H9 (cell line): ENCODE data around the gene AK4. TPM values are rescaled to one million over a fixed set of nuclear protein-coding genes. Genes with fewer than 3 reads are reported as not detected.
A peak's percentile ranks its signal among the peaks of the same experiment; 100 is the strongest.

Experiments
- DNase-seq: peaks from one replicate; pipeline ENCODE4 v3.0.0-alpha.2; 2017
- H2AFZ ChIP-seq: one replicate; pipeline ENCODE4 v1.6.1; 2013; ENCODE audit warnings: mild to moderate bottlenecking, low read length, control low read depth, moderate library complexity
- H2AK5ac ChIP-seq: 2 replicates; pipeline ENCODE4 v1.6.1; 2013; ENCODE audit warnings: low read length, control low read depth, mixed read lengths; ENCODE audit not compliant: insufficient read length
- H2BK120ac ChIP-seq: one replicate; pipeline ENCODE4 v1.6.1; 2013; ENCODE audit warnings: low read depth, mild to moderate bottlenecking, low read length, control low read depth, inconsistent platforms; ENCODE audit not compliant: poor library complexity, severe bottlenecking
- H2BK12ac ChIP-seq: 2 replicates; pipeline ENCODE4 v1.6.1; 2013; ENCODE audit warnings: low read length, control low read depth, mixed read lengths, low read depth; ENCODE audit not compliant: insufficient read length
- H2BK15ac ChIP-seq: 2 replicates; pipeline ENCODE4 v1.6.1; 2013; ENCODE audit warnings: low read depth, low read length, control low read depth
- H2BK20ac ChIP-seq: one replicate; pipeline ENCODE4 v1.6.1; 2013; ENCODE audit warnings: low read depth, mild to moderate bottlenecking, low read length, control low read depth, inconsistent platforms; ENCODE audit not compliant: poor library complexity, severe bottlenecking
- H2BK5ac ChIP-seq: 2 replicates; pipeline ENCODE4 v1.6.1; 2013; ENCODE audit warnings: low read length, control low read depth, mixed read lengths; ENCODE audit not compliant: insufficient read length
- H3K14ac ChIP-seq: 2 replicates; pipeline ENCODE4 v1.6.1; 2013; ENCODE audit warnings: low read length, control low read depth; ENCODE audit not compliant: insufficient read depth
- H3K18ac ChIP-seq: 2 replicates; pipeline ENCODE4 v1.6.1; 2013; ENCODE audit warnings: low read depth, mild to moderate bottlenecking, mixed read lengths, low read length, control low read depth; ENCODE audit not compliant: insufficient read length
- H3K23ac ChIP-seq: 2 replicates; pipeline ENCODE4 v1.6.1; 2013; ENCODE audit warnings: low read length, control low read depth, mixed read lengths, low read depth; ENCODE audit not compliant: insufficient read length
- H3K23me2 ChIP-seq: 2 replicates; pipeline ENCODE4 v1.6.1; 2013; ENCODE audit warnings: low read depth, mild to moderate bottlenecking, mixed read lengths, low read length, control low read depth; ENCODE audit not compliant: insufficient read length, poor library complexity, severe bottlenecking
- H3K27ac ChIP-seq: 2 replicates; pipeline ENCODE4 v1.5.1; 2013; ENCODE audit warnings: low read length, control low read depth, mixed read lengths, low read depth; ENCODE audit not compliant: insufficient read length
- H3K27me3 ChIP-seq: 2 replicates; pipeline ENCODE4 v1.6.1; 2013; ENCODE audit warnings: low read length, control low read depth, inconsistent platforms; ENCODE audit not compliant: insufficient read depth
- H3K4ac ChIP-seq: 2 replicates; pipeline ENCODE4 v1.6.1; 2013; ENCODE audit warnings: low read depth, mild to moderate bottlenecking, control low read depth, inconsistent platforms, low read length, moderate library complexity
- H3K4me1 ChIP-seq: 2 replicates; pipeline ENCODE4 v1.6.1; 2013; ENCODE audit warnings: low read length, control low read depth, inconsistent platforms; ENCODE audit not compliant: insufficient read depth
- H3K4me2 ChIP-seq: 2 replicates; pipeline ENCODE4 v1.6.1; 2013; ENCODE audit warnings: low read length, control low read depth, mixed read lengths; ENCODE audit not compliant: insufficient read length, insufficient read depth
- H3K56ac ChIP-seq: 2 replicates; pipeline ENCODE4 v1.6.1; 2013; ENCODE audit warnings: low read depth, mild to moderate bottlenecking, mixed read lengths, low read length, control low read depth; ENCODE audit not compliant: insufficient read length
- H3K79me1 ChIP-seq: 2 replicates; pipeline ENCODE4 v1.6.1; 2013; ENCODE audit warnings: low read depth, mild to moderate bottlenecking, moderate library complexity, low read length, control low read depth, inconsistent platforms; ENCODE audit not compliant: insufficient read depth, poor library complexity, severe bottlenecking
- H3K79me2 ChIP-seq: 2 replicates; pipeline ENCODE4 v1.6.1; 2013; ENCODE audit warnings: low read length, control low read depth, inconsistent platforms; ENCODE audit not compliant: insufficient read depth
- H3K9ac ChIP-seq: 2 replicates; pipeline ENCODE4 v1.6.1; 2013; ENCODE audit warnings: low read length, control low read depth, mixed read lengths; ENCODE audit not compliant: insufficient read length; ENCODE audit errors: extremely low read depth
- H3K9me3 ChIP-seq: one replicate; pipeline ENCODE4 v1.6.1; 2013; ENCODE audit warnings: low read depth, low read length, inconsistent platforms; ENCODE audit not compliant: control insufficient read depth
- H3T11ph ChIP-seq: one replicate; pipeline ENCODE4 v1.6.1; 2013; ENCODE audit warnings: mild to moderate bottlenecking, low read length, control low read depth, inconsistent platforms
- H4K20me1 ChIP-seq: one replicate; pipeline ENCODE4 v1.6.1; 2013; ENCODE audit not compliant: control insufficient read depth, insufficient read length, insufficient read depth
- H4K5ac ChIP-seq: 2 replicates; pipeline ENCODE4 v1.6.1; 2013; ENCODE audit warnings: low read depth, mild to moderate bottlenecking, mixed read lengths, low read length, control low read depth; ENCODE audit not compliant: insufficient read length
- H4K8ac ChIP-seq: replicated peaks from 2 replicates; pipeline ENCODE4 v1.6.1; 2013; ENCODE audit warnings: low read length, control low read depth, mixed read lengths, low read depth; ENCODE audit not compliant: insufficient read length
- H4K91ac ChIP-seq: 2 replicates; pipeline ENCODE4 v1.6.1; 2013; ENCODE audit warnings: low read depth, mild to moderate bottlenecking, moderate library complexity, mixed read lengths, low read length, control low read depth; ENCODE audit not compliant: insufficient read length
- H3K27ac Mint-ChIP-seq, 3 experiments: 2 replicates in 2 of 3; 3 replicates in 1 of 3; pipeline ENCODE4 v1.8.0; 2020 to 2021; ENCODE audit warnings: mixed read lengths in 3 of 3, mild to moderate bottlenecking in 1 of 3, moderate library complexity in 1 of 3
- H3K27me3 Mint-ChIP-seq: 2 replicates; pipeline ENCODE4 v1.8.0; 2021; ENCODE audit warnings: low read depth, mild to moderate bottlenecking, moderate library complexity, mixed read lengths
- H3K36me3 Mint-ChIP-seq, 3 experiments: 2 replicates in 2 of 3; 3 replicates in 1 of 3; pipeline ENCODE4 v1.8.0; 2020 to 2021; ENCODE audit warnings: low read depth in 3 of 3, mixed read lengths in 3 of 3; ENCODE audit not compliant: insufficient read depth in 1 of 3
- H3K4me1 Mint-ChIP-seq, 2 experiments: 2 replicates each; pipeline ENCODE4 v1.8.0; 2020; ENCODE audit warnings: mixed read lengths in 2 of 2
- H3K4me3 Mint-ChIP-seq, 2 experiments: 2 replicates in 1 of 2; 3 replicates in 1 of 2; pipeline ENCODE4 v1.8.0; 2020 to 2021; ENCODE audit warnings: mild to moderate bottlenecking in 2 of 2, mixed read lengths in 2 of 2, moderate library complexity in 1 of 2
- H3K9me3 Mint-ChIP-seq, 2 experiments: 2 replicates in 1 of 2; 3 replicates in 1 of 2; pipeline ENCODE4 v1.8.0; 2020; ENCODE audit warnings: mild to moderate bottlenecking in 2 of 2, mixed read lengths in 2 of 2, moderate library complexity in 1 of 2
- WGBS: extraction: QIAGEN DNeasy Blood & Tissue Kit; methylation state at CpG from one replicate; pipeline ENCODE4 v1.1.7; 2013; ENCODE audit warnings: missing lambda C conversion rate, low lambda C conversion rate, mixed read lengths; ENCODE audit not compliant: insufficient read length; ENCODE audit errors: extremely low coverage; 5-methylcytosine and 5-hydroxymethylcytosine counted together
- total RNA-seq: library from RNA; stranded (reverse); gene quantifications from 2 replicates; pipeline ENCODE4 v1.2.1, GENCODE V29; 2021
- TF ChIP-seq, protein P1 (sequence below): fragments of 200-600 bp; sonication (generic); conservative IDR thresholded peaks from 3 replicates; pipeline ENCODE4 v1.8.0; 2021; ENCODE audit warnings: antibody characterized with exemption, mild to moderate bottlenecking

The AK4 gene
- total RNA-seq, 1 experiment from 2014 or later, result 45.6 TPM

DNA sequence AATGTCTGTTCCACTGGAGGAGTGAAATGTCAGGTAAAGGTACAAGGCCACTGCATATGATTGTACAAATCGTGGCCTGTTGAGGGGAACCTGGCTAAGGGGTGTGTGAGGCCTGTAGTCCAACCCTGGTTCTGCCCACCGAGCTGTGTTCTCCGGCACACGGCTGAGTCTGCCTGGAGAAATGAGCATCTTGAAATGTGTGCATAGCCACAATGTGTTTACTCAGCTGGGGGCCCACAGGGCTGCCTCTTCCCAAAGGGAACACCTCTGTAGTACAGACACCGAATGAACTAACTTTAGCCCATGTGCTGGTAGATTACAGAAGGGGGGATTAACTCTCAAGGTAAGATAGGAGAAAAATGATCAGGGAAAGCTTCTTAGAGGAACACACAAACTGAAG, 30.2 kb downstream of the AK4 start:
- H2BK15ac ChIP-seq, result no peak overlapping the region
- no peak overlapping the region for H2BK20ac ChIP-seq
- no peak overlapping the region for H2AK5ac ChIP-seq
- no peak overlapping the region for H4K8ac ChIP-seq
- no peak overlapping the region for H3K14ac ChIP-seq
- WGBS, result no CpG with 5 or more reads among the region's 5 CpGs
- H3K79me1 ChIP-seq, result no peaks in the 10 kb centered on the region
- H3K27ac ChIP-seq, result no peak overlapping the region
- no peak overlapping the region for H3K4me2 ChIP-seq
- no peaks in the 10 kb centered on the region for H3K23me2 ChIP-seq
- H3K4me1 ChIP-seq, result peaks cover 22% of the 10 kb centered on the region
- Mint-ChIP-seq H3K36me3 (0 out of 7 replicates have a peak, but pooled peaks cover 0 to 2% (median 0%) of the 10 kb centered on the region in 3 experiments), H3K27ac (peak overlapping the region in 1 of 3 experiments; percentile 89; a peak in 2 of 7 replicates), H3K4me1 (peaks cover 46 to 51% of the 10 kb centered on the region in 2 experiments), H3K9me3 (no peaks in the 10 kb centered on the region), H3K4me3 (no peak overlapping the region), H3K27me3 (no peaks in the 10 kb centered on the region)
- H4K20me1 ChIP-seq, result no peaks in the 10 kb centered on the region
- H3K79me2 ChIP-seq, result peaks cover 52% of the 10 kb centered on the region; the same call in 1 of the 2 replicates
- H2AFZ ChIP-seq, result no peak overlapping the region
- no peak overlapping the region for H4K5ac ChIP-seq
- no peak overlapping the region for H3K9ac ChIP-seq
- no peak overlapping the region for H3T11ph ChIP-seq
- TF ChIP-seq, protein P1, sequence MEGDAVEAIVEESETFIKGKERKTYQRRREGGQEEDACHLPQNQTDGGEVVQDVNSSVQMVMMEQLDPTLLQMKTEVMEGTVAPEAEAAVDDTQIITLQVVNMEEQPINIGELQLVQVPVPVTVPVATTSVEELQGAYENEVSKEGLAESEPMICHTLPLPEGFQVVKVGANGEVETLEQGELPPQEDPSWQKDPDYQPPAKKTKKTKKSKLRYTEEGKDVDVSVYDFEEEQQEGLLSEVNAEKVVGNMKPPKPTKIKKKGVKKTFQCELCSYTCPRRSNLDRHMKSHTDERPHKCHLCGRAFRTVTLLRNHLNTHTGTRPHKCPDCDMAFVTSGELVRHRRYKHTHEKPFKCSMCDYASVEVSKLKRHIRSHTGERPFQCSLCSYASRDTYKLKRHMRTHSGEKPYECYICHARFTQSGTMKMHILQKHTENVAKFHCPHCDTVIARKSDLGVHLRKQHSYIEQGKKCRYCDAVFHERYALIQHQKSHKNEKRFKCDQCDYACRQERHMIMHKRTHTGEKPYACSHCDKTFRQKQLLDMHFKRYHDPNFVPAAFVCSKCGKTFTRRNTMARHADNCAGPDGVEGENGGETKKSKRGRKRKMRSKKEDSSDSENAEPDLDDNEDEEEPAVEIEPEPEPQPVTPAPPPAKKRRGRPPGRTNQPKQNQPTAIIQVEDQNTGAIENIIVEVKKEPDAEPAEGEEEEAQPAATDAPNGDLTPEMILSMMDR, result no peak
- H2BK120ac ChIP-seq, result no peak overlapping the region
- no peaks in the 10 kb centered on the region for H3K9me3 ChIP-seq
- H2BK5ac ChIP-seq, result no peak overlapping the region
- H3K18ac ChIP-seq, result no peak overlapping the region
- H2BK12ac ChIP-seq, result no peak overlapping the region
- no peak overlapping the region for H3K56ac ChIP-seq
- no peak overlapping the region for H3K4ac ChIP-seq
- H3K23ac ChIP-seq, result no peak overlapping the region
- no peaks in the 10 kb centered on the region for H3K27me3 ChIP-seq
- no peak overlapping the region for H4K91ac ChIP-seq
- no peak for DNase-seq
